Endothelial cell of umbilical vein (primary cell): ENCODE measurements around the gene CHD9NB. TPM values are rescaled to one million over a fixed set of nuclear protein-coding genes. Genes with fewer than 3 reads are reported as not detected.
A peak's percentile ranks its signal among the peaks of the same experiment; 100 is the strongest.

ENCODE experiments used
- BruUV-seq: library from RNA; stranded (reverse); fragments of 400-500 nt; replicated peaks from 2 replicates; lab custom pipeline; 2021; lab: Mats Ljungman, UMichigan
- CTCF ChIA-PET: fragments of 300-600, 350-600 bp; sonication (Branson Sonifier 250); formaldehyde crosslinking; loops from one replicate; lab custom pipeline; 2021; ENCODE audit warnings: antibody characterized with exemption, inconsistent platforms; lab: Charles Lee
- POLR2A ChIA-PET: fragments of 300-600, 350-600 bp; sonication (Branson Sonifier 250); formaldehyde crosslinking; loops from one replicate; lab custom pipeline; 2021; ENCODE audit warnings: antibody characterized with exemption, inconsistent platforms; lab: Charles Lee
- DNase-seq: peaks from one replicate; pipeline ENCODE4 v3.0.0-alpha.2; 2011; ENCODE audit warnings: low read depth, low spot score
- FAIRE-seq: peaks from 2 replicates; lab custom pipeline; 2011; peaks lifted over from hg19 to GRCh38; lab: Jason Lieb, UNC
- H2AFZ ChIP-seq: 2 replicates; pipeline ENCODE4 v1.6.0; 2012; ENCODE audit warnings: low read depth, low read length, control low read depth, inconsistent platforms
- H3K27ac ChIP-seq: 2 replicates; pipeline ENCODE4 v1.5.1; 2011; ENCODE audit warnings: low read depth, mild to moderate bottlenecking, control low read depth, low read length, moderate library complexity; ENCODE audit not compliant: insufficient read depth
- H3K27me3 ChIP-seq, 2 experiments: 2 replicates each; pipeline versions ENCODE4 v1.6.0 to v1.6.1; 2011; ENCODE audit warnings: low read length in 2 of 2, mixed read lengths in 1 of 2; ENCODE audit not compliant: control insufficient read depth in 2 of 2, insufficient read depth in 2 of 2
- H3K36me3 ChIP-seq, 2 experiments: 2 replicates in 1 of 2; 3 replicates in 1 of 2; pipeline ENCODE4 v1.5.1; 2011; ENCODE audit warnings: low read length in 2 of 2, mild to moderate bottlenecking in 1 of 2, moderate library complexity in 1 of 2; ENCODE audit not compliant: control insufficient read depth in 2 of 2, insufficient read depth in 2 of 2; ENCODE audit errors: extremely low read depth in 1 of 2
- H3K4me1 ChIP-seq: 3 replicates; pipeline ENCODE4 v1.5.1; 2011; ENCODE audit warnings: mild to moderate bottlenecking, low read length; ENCODE audit not compliant: control insufficient read depth, insufficient read depth; ENCODE audit errors: extremely low read depth
- H3K4me2 ChIP-seq: 2 replicates; pipeline ENCODE4 v1.6.1; 2011; ENCODE audit warnings: low read length, control low read depth, mixed read lengths; ENCODE audit not compliant: insufficient read depth
- H3K4me3 ChIP-seq, 3 experiments: fragments of 200-600 bp in 1 of 3; sonication (generic), shearing (Covaris generic) in 1 of 3; replicated peaks in 1 of 3; 2 replicates each; pipeline ENCODE4 v1.5.1; 2011 to 2016; ENCODE audit warnings: control low read depth in 3 of 3, low read length in 3 of 3, mild to moderate bottlenecking in 2 of 3, inconsistent platforms in 1 of 3, low read depth in 1 of 3, moderate library complexity in 1 of 3; ENCODE audit not compliant: insufficient read depth in 1 of 3
- H3K79me2 ChIP-seq: 2 replicates; pipeline ENCODE4 v1.6.0; 2012; ENCODE audit warnings: low read length, inconsistent platforms; ENCODE audit not compliant: control insufficient read depth, insufficient read depth
- H3K9ac ChIP-seq: replicated peaks from 2 replicates; pipeline ENCODE3; 2011; ENCODE audit warnings: low read length, control low read depth; ENCODE audit not compliant: insufficient read depth; ENCODE audit errors: extremely low read depth
- H3K9me1 ChIP-seq: replicated peaks from 3 replicates; pipeline ENCODE4 v1.6.0; 2011; ENCODE audit warnings: mild to moderate bottlenecking, low read length; ENCODE audit not compliant: control insufficient read depth, insufficient read depth; ENCODE audit errors: extremely low read depth
- H3K9me3 ChIP-seq: replicated peaks from 2 replicates; pipeline ENCODE4 v1.5.1; 2012; ENCODE audit warnings: low read length, inconsistent platforms; ENCODE audit not compliant: control insufficient read depth, insufficient read depth
- H4K20me1 ChIP-seq: replicated peaks from 2 replicates; pipeline ENCODE3; 2011; ENCODE audit warnings: mild to moderate bottlenecking, low read length; ENCODE audit not compliant: control insufficient read depth, insufficient read depth; ENCODE audit errors: extremely low read depth
- EZH2 ChIP-seq: IDR thresholded peaks from 2 replicates; pipeline ENCODE4 v1.6.1; 2012; ENCODE audit warnings: borderline replicate concordance, low read depth, mild to moderate bottlenecking, moderate library complexity, low read length, inconsistent platforms; ENCODE audit not compliant: severe bottlenecking
- FOS ChIP-seq: IDR thresholded peaks from 2 replicates; pipeline ENCODE4 v1.6.1; 2011; ENCODE audit warnings: mild to moderate bottlenecking, low read length, moderate library complexity, borderline replicate concordance; ENCODE audit not compliant: insufficient read depth
- GATA2 ChIP-seq: IDR thresholded peaks from 2 replicates; pipeline ENCODE4 v1.7.0; 2011; ENCODE audit warnings: low read depth, mild to moderate bottlenecking, moderate library complexity, mixed read lengths, low read length; ENCODE audit not compliant: insufficient read length, insufficient read depth
- JUN ChIP-seq: IDR thresholded peaks from 2 replicates; pipeline ENCODE4 v1.6.1; 2011; ENCODE audit warnings: borderline replicate concordance, low read depth; ENCODE audit not compliant: insufficient read length, insufficient read depth
- MYC ChIP-seq: IDR thresholded peaks from one replicate; pipeline ENCODE4 v1.6.1; 2011; ENCODE audit warnings: mild to moderate bottlenecking, low read depth, low read length
- POLR2A ChIP-seq: IDR thresholded peaks from 2 replicates; pipeline ENCODE4 v1.6.1; 2012; ENCODE audit warnings: low read depth, mild to moderate bottlenecking, control low read depth, low read length
- POLR2AphosphoS5 ChIP-seq: IDR thresholded peaks from 2 replicates; pipeline ENCODE4 v1.6.1; 2012; ENCODE audit warnings: low read depth, mild to moderate bottlenecking, control low read depth, low read length, moderate library complexity; ENCODE audit not compliant: insufficient read depth
- dilution Hi-C: fragments of 300-500 bp; cut with MboI; formaldehyde crosslinking; loops from one replicate; pipeline ENCODE4 v1.15.0; 2019; ENCODE audit warnings: low sequenced_read_pairs; ENCODE audit not compliant: extremely low pct_ligation_motif_present
- intact Hi-C: fragments of 100-400 bp; cut with micrococcal nuclease; formaldehyde crosslinking; loops from one replicate; pipeline ENCODE4 v1.10.0; 2022
- polyA plus RNA-seq, 4 experiments: library from polyadenylated mRNA; depleted of rRNA in 3 of 4; stranded (reverse) in 3 of 4; unstranded in 1 of 4; fragments of >200 nt; gene quantifications; 2 replicates each; pipeline versions ENCODE4 v1.2.1 to v1.2.3, GENCODE V29; 2011 to 2012; ENCODE audit warnings: missing spikeins in 1 of 4
- total RNA-seq: library from RNA; stranded (reverse); gene quantifications from 2 replicates; pipeline ENCODE4 v1.2.3, GENCODE V29; 2021
- TF ChIP-seq, protein P1 (sequence below): IDR thresholded peaks from 2 replicates; pipeline ENCODE4 v1.6.1; 2011; ENCODE audit not compliant: insufficient read depth, insufficient read length

CHD9NB gene
- total and polyA plus RNA-seq, 2 donors (not counting 3 experiments of a cell fraction or from before 2014, with no cell fraction given), result 0.44 to 0.66 TPM

DNA sequence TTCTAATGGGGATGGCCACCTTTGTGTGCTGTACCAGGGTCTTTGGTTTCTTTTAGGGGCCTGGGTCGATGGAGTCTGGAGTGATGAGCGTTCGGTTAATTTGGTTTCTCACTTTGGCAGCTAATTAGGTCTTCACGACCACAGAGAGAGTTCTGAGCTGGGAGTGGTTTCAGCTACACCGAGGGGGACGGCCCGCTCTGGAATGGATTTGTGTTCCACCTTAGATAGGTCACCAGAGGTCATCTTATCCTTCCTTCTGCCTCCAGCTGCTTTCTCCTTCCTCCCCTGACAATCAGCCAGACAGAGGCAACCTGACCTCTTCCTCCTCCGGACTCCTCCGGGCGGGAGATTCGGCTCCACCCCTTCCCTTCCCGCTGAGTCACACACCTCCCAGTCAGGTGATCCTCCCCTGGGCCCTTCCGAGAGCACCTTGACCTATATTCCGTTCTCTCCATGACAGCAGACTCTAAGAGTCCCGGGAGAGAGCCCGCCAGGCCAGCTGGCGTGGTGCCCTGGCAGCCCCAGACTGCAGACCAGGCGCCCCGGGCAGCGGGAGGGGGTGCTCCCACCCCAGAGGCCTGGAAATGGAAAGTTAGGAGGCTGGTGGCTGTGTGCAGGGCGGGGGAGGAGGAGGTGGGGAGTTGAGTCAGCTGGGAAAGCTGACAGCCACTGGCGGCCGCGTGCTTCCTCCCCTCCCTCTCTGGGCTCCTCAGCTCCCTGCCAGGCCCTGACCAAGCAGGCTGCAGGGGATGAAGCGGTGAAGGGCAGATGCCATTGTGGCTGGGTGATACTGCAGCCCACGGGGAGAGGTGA, 46.8 kb upstream of the CHD9NB start:
- Histone ChIP-seq H3K4me1 (peaks cover 43% of the 10 kb centered on the region), H3K79me2 (peaks cover 6% of the 10 kb centered on the region), H2AFZ (peak overlapping the region; percentile 61), H3K27ac (peak overlapping the region; percentile 98), H3K9me1 (no peaks in the 10 kb centered on the region), H3K9me3 (no peaks in the 10 kb centered on the region), H3K4me3 (peak overlapping the region in 2 of 3 experiments; percentile 18 to 23), H3K27me3 (no peaks in the 10 kb centered on the region), H4K20me1 (no peaks in the 10 kb centered on the region), H3K36me3 (no peaks in the 10 kb centered on the region), H3K9ac (peak overlapping the region; percentile 83), H3K4me2 (peak overlapping the region; percentile 66)
- TF ChIP-seq POLR2AphosphoS5, result no peak
- peak; percentile 78 for TF ChIP-seq MYC
- TF ChIP-seq, protein P1, sequence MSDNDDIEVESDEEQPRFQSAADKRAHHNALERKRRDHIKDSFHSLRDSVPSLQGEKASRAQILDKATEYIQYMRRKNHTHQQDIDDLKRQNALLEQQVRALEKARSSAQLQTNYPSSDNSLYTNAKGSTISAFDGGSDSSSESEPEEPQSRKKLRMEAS, result peak; percentile 57
- TF ChIP-seq EZH2, result no peak
- TF ChIP-seq JUN, result peak; percentile 19
- peak; percentile 72 for TF ChIP-seq FOS
- TF ChIP-seq GATA2, result peak; percentile 22
- TF ChIP-seq POLR2A, result no peak
- CTCF ChIA-PET, result interaction anchor here (1.0 to 4.8 kb wide), 14 partner anchors 9 to 184 kb away, joined by 3 to 62 read pairs (median 6); partner anchors contain the start of gene CHD9
- peak; percentile 79 for FAIRE-seq
- POLR2A ChIA-PET, result interaction anchor here (0.6 to 2.0 kb wide), 4 partner anchors 8 to 98 kb away, joined by 3 to 11 read pairs (median 6); partner anchors contain the start of gene CHD9
- BruUV-seq, result TSS peak; percentile 91
- DNase-seq, result peak; percentile 94
- dilution Hi-C loops (no loop called here), intact Hi-C loops (loop anchor here (1.0 to 2.0 kb wide), 7 partner anchors 8 to 109 kb away; no protein-coding TSS in a partner anchor)
